ENCODE results near the gene USP44. TPM values are rescaled to one million over a fixed set of nuclear protein-coding genes. Genes with fewer than 3 reads are reported as not detected.

The USP44 gene
- polyA plus RNA-seq, 1 of the 3 experiments (the other 2 are of a cell fraction), result 0.07 TPM

- TF ChIP-seq RCOR1 (IDR thresholded peaks at IDR 0.05; ENCODE audit: low read length) (no peak), TEAD4 (IDR thresholded peaks at IDR 0.05; ENCODE audit: borderline replicate concordance, insufficient read depth) (no peak), NRF1 (IDR thresholded peaks at IDR 0.05; ENCODE audit: low read depth, low read length) (no peak), GATA2 (CRISPR knock-in tag; IDR thresholded peaks at IDR 0.05) (no peak), FOXM1 (IDR thresholded peaks at IDR 0.05; ENCODE audit: low read depth) (no peak), MXI1 (IDR thresholded peaks at IDR 0.05; ENCODE audit: low read depth, low read length) (no peak), TAF1 (IDR thresholded peaks at IDR 0.05; ENCODE audit: borderline replicate concordance, low read depth, low read length) (no peak)
- no peaks in the 10 kb centered on the region for H3K4me1 ChIP-seq (ENCODE audit: control insufficient read depth in 1 of 2, insufficient read depth in 2 of 2, low read depth in 1 of 2, low read length in 1 of 2)
- no peak overlapping the region for H3K4me3 ChIP-seq (ENCODE audit: low read depth in 2 of 2, low read length in 1 of 2)
- DNase-seq, result no peak
- no peaks in the 10 kb centered on the region for H3K9me2 ChIP-seq
- H3K9me3 ChIP-seq, result no peaks in the 10 kb centered on the region
- no peak overlapping the region for H3K4me2 ChIP-seq
- WGBS (ENCODE audit: low lambda C conversion rate), result 18% methylated on average over 7 of the region's 7 CpGs
- POLR2A ChIA-PET, result no interaction called here
- CTCF ChIA-PET, result interaction anchor here (0.6 to 1.4 kb wide), 4 partner anchors 18 to 256 kb away, joined by 3 to 6 read pairs (median 4); no protein-coding TSS in a partner anchor
- H3K9ac ChIP-seq, result no peak overlapping the region
- H3K27me3 ChIP-seq (ENCODE audit: insufficient read depth), result no peaks in the 10 kb centered on the region
- no peak overlapping the region for H2AFZ ChIP-seq (ENCODE audit: low read depth)
- H3F3A ChIP-seq (replicated peaks; ENCODE audit: insufficient read depth), result no peaks in the 10 kb centered on the region
- H3K27ac ChIP-seq (ENCODE audit: low read depth in 2 of 2, low read length in 1 of 2), result no peak overlapping the region
- no peaks in the 10 kb centered on the region for H3K36me3 ChIP-seq (replicated peaks in 1 of 2; ENCODE audit: control insufficient read depth in 1 of 2, insufficient read depth in 2 of 2, low read length in 1 of 2)
- no peaks in the 10 kb centered on the region for H3K79me2 ChIP-seq (ENCODE audit: insufficient read depth)
- no peaks in the 10 kb centered on the region for H4K20me1 ChIP-seq (ENCODE audit: insufficient read depth)
Measured at GRCh38 chr12:95593266-95593871, 42.1 kb upstream of the USP44 start.

GRCh38 chr12:95591731-95592130, 40.5 kb upstream of the USP44 start:
- TF ChIP-seq USF2 (IDR thresholded peaks at IDR 0.05; ENCODE audit: borderline replicate concordance, low read depth, low read length) (no peak), SMC3 (IDR thresholded peaks at IDR 0.05; ENCODE audit: low read depth, low read length) (no peak), IRF3 (IDR thresholded peaks at IDR 0.05; ENCODE audit: low read depth, low read length) (no peak), NRF1 (IDR thresholded peaks at IDR 0.05; ENCODE audit: low read depth, low read length) (no peak), POLR2AphosphoS5 (IDR thresholded peaks at IDR 0.05; ENCODE audit: low read depth, low read length) (no peak), NFIC (IDR thresholded peaks at IDR 0.05; ENCODE audit: borderline replicate concordance) (no peak), FOXJ3 (CRISPR knock-in tag; IDR thresholded peaks at IDR 0.05) (no peak), FOSL2 (IDR thresholded peaks at IDR 0.05; ENCODE audit: borderline replicate concordance, low read depth) (no peak), RXRA (IDR thresholded peaks at IDR 0.05; ENCODE audit: borderline replicate concordance, low read depth) (no peak)
- TF ChIP-seq, protein P1, sequence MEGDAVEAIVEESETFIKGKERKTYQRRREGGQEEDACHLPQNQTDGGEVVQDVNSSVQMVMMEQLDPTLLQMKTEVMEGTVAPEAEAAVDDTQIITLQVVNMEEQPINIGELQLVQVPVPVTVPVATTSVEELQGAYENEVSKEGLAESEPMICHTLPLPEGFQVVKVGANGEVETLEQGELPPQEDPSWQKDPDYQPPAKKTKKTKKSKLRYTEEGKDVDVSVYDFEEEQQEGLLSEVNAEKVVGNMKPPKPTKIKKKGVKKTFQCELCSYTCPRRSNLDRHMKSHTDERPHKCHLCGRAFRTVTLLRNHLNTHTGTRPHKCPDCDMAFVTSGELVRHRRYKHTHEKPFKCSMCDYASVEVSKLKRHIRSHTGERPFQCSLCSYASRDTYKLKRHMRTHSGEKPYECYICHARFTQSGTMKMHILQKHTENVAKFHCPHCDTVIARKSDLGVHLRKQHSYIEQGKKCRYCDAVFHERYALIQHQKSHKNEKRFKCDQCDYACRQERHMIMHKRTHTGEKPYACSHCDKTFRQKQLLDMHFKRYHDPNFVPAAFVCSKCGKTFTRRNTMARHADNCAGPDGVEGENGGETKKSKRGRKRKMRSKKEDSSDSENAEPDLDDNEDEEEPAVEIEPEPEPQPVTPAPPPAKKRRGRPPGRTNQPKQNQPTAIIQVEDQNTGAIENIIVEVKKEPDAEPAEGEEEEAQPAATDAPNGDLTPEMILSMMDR (IDR thresholded peaks at IDR 0.05), result no peak
- TF ChIP-seq, protein P2, sequence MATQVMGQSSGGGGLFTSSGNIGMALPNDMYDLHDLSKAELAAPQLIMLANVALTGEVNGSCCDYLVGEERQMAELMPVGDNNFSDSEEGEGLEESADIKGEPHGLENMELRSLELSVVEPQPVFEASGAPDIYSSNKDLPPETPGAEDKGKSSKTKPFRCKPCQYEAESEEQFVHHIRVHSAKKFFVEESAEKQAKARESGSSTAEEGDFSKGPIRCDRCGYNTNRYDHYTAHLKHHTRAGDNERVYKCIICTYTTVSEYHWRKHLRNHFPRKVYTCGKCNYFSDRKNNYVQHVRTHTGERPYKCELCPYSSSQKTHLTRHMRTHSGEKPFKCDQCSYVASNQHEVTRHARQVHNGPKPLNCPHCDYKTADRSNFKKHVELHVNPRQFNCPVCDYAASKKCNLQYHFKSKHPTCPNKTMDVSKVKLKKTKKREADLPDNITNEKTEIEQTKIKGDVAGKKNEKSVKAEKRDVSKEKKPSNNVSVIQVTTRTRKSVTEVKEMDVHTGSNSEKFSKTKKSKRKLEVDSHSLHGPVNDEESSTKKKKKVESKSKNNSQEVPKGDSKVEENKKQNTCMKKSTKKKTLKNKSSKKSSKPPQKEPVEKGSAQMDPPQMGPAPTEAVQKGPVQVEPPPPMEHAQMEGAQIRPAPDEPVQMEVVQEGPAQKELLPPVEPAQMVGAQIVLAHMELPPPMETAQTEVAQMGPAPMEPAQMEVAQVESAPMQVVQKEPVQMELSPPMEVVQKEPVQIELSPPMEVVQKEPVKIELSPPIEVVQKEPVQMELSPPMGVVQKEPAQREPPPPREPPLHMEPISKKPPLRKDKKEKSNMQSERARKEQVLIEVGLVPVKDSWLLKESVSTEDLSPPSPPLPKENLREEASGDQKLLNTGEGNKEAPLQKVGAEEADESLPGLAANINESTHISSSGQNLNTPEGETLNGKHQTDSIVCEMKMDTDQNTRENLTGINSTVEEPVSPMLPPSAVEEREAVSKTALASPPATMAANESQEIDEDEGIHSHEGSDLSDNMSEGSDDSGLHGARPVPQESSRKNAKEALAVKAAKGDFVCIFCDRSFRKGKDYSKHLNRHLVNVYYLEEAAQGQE (IDR thresholded peaks at IDR 0.05; ENCODE audit: low read depth, low read length), result no peak
- CTCF ChIA-PET, result interaction anchor here (1.4 kb wide), 1 partner anchor 17 kb away, joined by 4 read pairs; no protein-coding TSS in a partner anchor
- no peaks in the 10 kb centered on the region for H3K4me1 ChIP-seq (ENCODE audit: control insufficient read depth in 1 of 2, insufficient read depth in 2 of 2, low read depth in 1 of 2, low read length in 1 of 2)
- no peaks in the 10 kb centered on the region for H3K27me3 ChIP-seq (ENCODE audit: insufficient read depth)
- H3K4me3 ChIP-seq (ENCODE audit: low read depth in 2 of 2, low read length in 1 of 2), result no peak overlapping the region
- no peaks in the 10 kb centered on the region for H3K9me2 ChIP-seq
- no peak for DNase-seq
- no peaks in the 10 kb centered on the region for H3K79me2 ChIP-seq (ENCODE audit: insufficient read depth)
- H3F3A ChIP-seq (replicated peaks; ENCODE audit: insufficient read depth), result no peaks in the 10 kb centered on the region
- H3K9me3 ChIP-seq, result no peaks in the 10 kb centered on the region
- no peaks in the 10 kb centered on the region for H3K36me3 ChIP-seq (replicated peaks in 1 of 2; ENCODE audit: control insufficient read depth in 1 of 2, insufficient read depth in 2 of 2, low read length in 1 of 2)
- no peak overlapping the region for H3K9ac ChIP-seq
- WGBS (ENCODE audit: low lambda C conversion rate), result 40% methylated on average over 2 of the region's 2 CpGs
- H3K4me2 ChIP-seq, result no peak overlapping the region
- H3K27ac ChIP-seq (ENCODE audit: low read depth in 2 of 2, low read length in 1 of 2), result no peak overlapping the region
- H2AFZ ChIP-seq (ENCODE audit: low read depth), result no peak overlapping the region
- H4K20me1 ChIP-seq (ENCODE audit: insufficient read depth), result no peaks in the 10 kb centered on the region
- POLR2A ChIA-PET, result no interaction called here
